ENCODE measurements around the gene AATF. TPM values are rescaled to one million over a fixed set of nuclear protein-coding genes. Genes with fewer than 3 reads are reported as not detected.

AATF gene
- total RNA-seq, 1 experiment from 2014 or later = 61.0 TPM

- no peak overlapping the region for H3K27ac Mint-ChIP-seq
- no peaks in the 10 kb centered on the region for H3K27me3 Mint-ChIP-seq (ENCODE audit: low read depth)
- POLR2A ChIA-PET = no interaction called here
- no peak for DNase-seq (ENCODE audit: low spot score)
- H3K4me1 Mint-ChIP-seq = peaks cover 5% of the 10 kb centered on the region
- H3K9me3 Mint-ChIP-seq = no peaks in the 10 kb centered on the region
- ATAC-seq = no peak
- TF ChIP-seq SOX15 (CRISPR knock-in tag; IDR thresholded peaks at IDR 0.05) (no peak), ETV6 (CRISPR knock-in tag; IDR thresholded peaks at IDR 0.05) (no peak)
- no peaks in the 10 kb centered on the region for H3K36me3 Mint-ChIP-seq
- CTCF ChIA-PET = no interaction called here
- no peak overlapping the region for H3K4me3 Mint-ChIP-seq
Observed at GRCh38 chr17:36913132-36913531, 35.6 kb upstream of the AATF start.

- no peaks in the 10 kb centered on the region for H3K9me3 Mint-ChIP-seq
- H3K4me1 Mint-ChIP-seq = peaks cover 50% of the 10 kb centered on the region
- peaks cover 22% of the 10 kb centered on the region for H3K27me3 Mint-ChIP-seq (ENCODE audit: low read depth)
- DNase-seq (ENCODE audit: low spot score) (no peak), ATAC-seq (peak; percentile 73)
- ChIA-PET CTCF (interaction anchor here (0.6 to 1.9 kb wide), 6 partner anchors 11 to 262 kb away, joined by 3 to 6 read pairs (median 4); partner anchors contain the start of gene AATF), POLR2A (no interaction called here)
- TF ChIP-seq HMGXB4 (CRISPR knock-in tag; IDR thresholded peaks at IDR 0.05) = no peak
- peak; percentile 86 for TF ChIP-seq ZNF263 (CRISPR knock-in tag; IDR thresholded peaks at IDR 0.05; ENCODE audit: low read depth)
- no peak overlapping the region for H3K27ac Mint-ChIP-seq
- no peak overlapping the region for H3K4me3 Mint-ChIP-seq
- no peaks in the 10 kb centered on the region for H3K36me3 Mint-ChIP-seq
Observed at GRCh38 chr17:36918211-36918691, 30.5 kb upstream of the AATF start.

GRCh38 chr17:36919407-36919968, 29.3 kb upstream of the AATF start:
- Mint-ChIP-seq H3K9me3 (no peaks in the 10 kb centered on the region), H3K4me3 (peak overlapping the region; percentile 29; the same call in 1 of the 2 replicates), H3K27ac (peak overlapping the region; percentile 52; the same call in 1 of the 2 replicates), H3K27me3 (ENCODE audit: low read depth) (peaks cover 22% of the 10 kb centered on the region), H3K36me3 (no peaks in the 10 kb centered on the region), H3K4me1 (peaks cover 51% of the 10 kb centered on the region)
- ChIA-PET POLR2A (no interaction called here), CTCF (interaction anchor here (0.8 to 1.9 kb wide), 5 partner anchors 12 to 272 kb away, joined by 3 to 7 read pairs (median 4); partner anchors contain the start of gene AATF)
- DNase-seq (ENCODE audit: low spot score) = no peak
- peak; percentile 17 for ATAC-seq
- TF ChIP-seq AR (CRISPR knock-in tag; IDR thresholded peaks at IDR 0.05) (no peak), ZBTB21 (CRISPR knock-in tag; IDR thresholded peaks at IDR 0.05; ENCODE audit: borderline replicate concordance) (no peak), USF2 (CRISPR knock-in tag; IDR thresholded peaks at IDR 0.05) (no peak), TEAD1 (CRISPR knock-in tag; IDR thresholded peaks at IDR 0.05) (no peak), ETV6 (CRISPR knock-in tag; IDR thresholded peaks at IDR 0.05) (no peak), ZBTB43 (CRISPR knock-in tag; IDR thresholded peaks at IDR 0.05) (no peak), EMX1 (CRISPR knock-in tag; IDR thresholded peaks at IDR 0.05) (no peak), CDX4 (CRISPR knock-in tag; IDR thresholded peaks at IDR 0.05; ENCODE audit: borderline replicate concordance) (no peak), MAX (CRISPR knock-in tag; IDR thresholded peaks at IDR 0.05) (no peak), NFATC4 (CRISPR knock-in tag; IDR thresholded peaks at IDR 0.05) (no peak), KAT7 (CRISPR knock-in tag; IDR thresholded peaks at IDR 0.05; ENCODE audit: borderline replicate concordance) (no peak), IRF2 (CRISPR knock-in tag; IDR thresholded peaks at IDR 0.05; ENCODE audit: borderline replicate concordance, low read depth) (no peak), ZNF138 (CRISPR knock-in tag; conservative IDR thresholded peaks at IDR 0.05) (no peak)

All from WTC11 (cell line).